ENCODE data around the gene RNGTT.

Gene RNGTT

GRCh38 chr6:88992741-88993552 lies 29.5 kb upstream of the RNGTT start:
- TF ChIP-seq TAF1 (IDR thresholded peaks at IDR 0.05; ENCODE audit: borderline replicate concordance, insufficient read depth, low read length) (no peak), REST (IDR thresholded peaks at IDR 0.05; ENCODE audit: insufficient read depth in 1 of 2, low read depth in 2 of 2, low read length in 2 of 2) (no peak), POLR2AphosphoS5 (IDR thresholded peaks at IDR 0.05; ENCODE audit: low read depth, low read length) (no peak), FOXP2 (optimal IDR thresholded peaks at IDR 0.05; ENCODE audit: borderline replicate concordance, extremely low read depth, extremely low read length, insufficient read depth) (no peak), SIN3A (IDR thresholded peaks at IDR 0.05; ENCODE audit: borderline replicate concordance, insufficient read depth, low read length) (no peak)

GRCh38 chr6:88989215-88989614 lies 25.8 kb upstream of the RNGTT start:
- no peak for TF ChIP-seq FOXP2 (optimal IDR thresholded peaks at IDR 0.05; ENCODE audit: borderline replicate concordance, extremely low read depth, extremely low read length, insufficient read depth)
- TF ChIP-seq TAF1 (IDR thresholded peaks at IDR 0.05; ENCODE audit: borderline replicate concordance, insufficient read depth, low read length): no peak
- TF ChIP-seq REST (IDR thresholded peaks at IDR 0.05; ENCODE audit: insufficient read depth in 1 of 2, low read depth in 2 of 2, low read length in 2 of 2): no peak
- no peak for TF ChIP-seq POLR2AphosphoS5 (IDR thresholded peaks at IDR 0.05; ENCODE audit: low read depth, low read length)

- TF ChIP-seq FOXP2 (optimal IDR thresholded peaks at IDR 0.05; ENCODE audit: borderline replicate concordance, extremely low read depth, extremely low read length, insufficient read depth) (no peak), REST (IDR thresholded peaks at IDR 0.05; ENCODE audit: insufficient read depth in 1 of 2, low read depth in 2 of 2, low read length in 2 of 2) (no peak), TAF1 (IDR thresholded peaks at IDR 0.05; ENCODE audit: borderline replicate concordance, insufficient read depth, low read length) (no peak), POLR2AphosphoS5 (IDR thresholded peaks at IDR 0.05; ENCODE audit: low read depth, low read length) (no peak), SIN3A (IDR thresholded peaks at IDR 0.05; ENCODE audit: borderline replicate concordance, insufficient read depth, low read length) (no peak)
Observed at GRCh38 chr6:88987922-88988321, 24.5 kb upstream of the RNGTT start.

GRCh38 chr6:88985901-88986300 lies 22.5 kb upstream of the RNGTT start:
- TF ChIP-seq TAF1 (IDR thresholded peaks at IDR 0.05; ENCODE audit: borderline replicate concordance, insufficient read depth, low read length) (no peak), POLR2AphosphoS5 (IDR thresholded peaks at IDR 0.05; ENCODE audit: low read depth, low read length) (no peak), FOXP2 (optimal IDR thresholded peaks at IDR 0.05; ENCODE audit: borderline replicate concordance, extremely low read depth, extremely low read length, insufficient read depth) (no peak), REST (IDR thresholded peaks at IDR 0.05; ENCODE audit: insufficient read depth in 1 of 2, low read depth in 2 of 2, low read length in 2 of 2) (no peak), SIN3A (IDR thresholded peaks at IDR 0.05; ENCODE audit: borderline replicate concordance, insufficient read depth, low read length) (no peak)
